ENCODE results near the gene ARMC3. TPM values are rescaled to one million over a fixed set of nuclear protein-coding genes. Genes with fewer than 3 reads are reported as not detected.

The ARMC3 gene
- total RNA-seq, 1 donor from 2014 or later: 0.23 TPM

DNA sequence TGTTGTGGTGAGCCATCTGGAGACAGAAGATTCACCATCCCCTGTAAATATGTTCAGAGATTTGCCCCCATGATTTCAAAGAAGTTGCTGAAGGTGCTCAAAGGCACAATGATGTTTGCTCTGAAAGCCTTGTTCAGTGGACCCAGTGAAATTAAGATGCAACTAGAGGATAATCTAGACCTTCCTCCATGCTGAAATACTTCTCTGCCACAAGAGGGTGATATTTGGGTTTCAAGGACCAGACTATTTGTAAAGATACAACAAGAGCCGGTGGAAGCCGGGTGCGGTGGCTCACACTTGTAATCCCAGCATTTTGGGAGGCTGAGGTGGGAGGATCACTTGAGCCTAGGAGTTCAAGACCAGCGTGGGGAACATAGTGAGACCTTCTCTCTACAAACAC is 154.0 kb downstream of the ARMC3 start:
- no peaks in the 10 kb centered on the region for H3K4me1 Mint-ChIP-seq (ENCODE audit: low read depth, unreplicated experiment)
- H3K4me1 ChIP-seq (ENCODE audit: insufficient read depth, low read length): no peaks in the 10 kb centered on the region
- no peak overlapping the region for H3K9ac ChIP-seq (ENCODE audit: low read length)
- FAIRE-seq (no peak), DNase-seq (ENCODE audit: low read depth) (no peak)
- no peak overlapping the region for H3K27ac Mint-ChIP-seq (ENCODE audit: unreplicated experiment)
- H3K27ac ChIP-seq (ENCODE audit: low read depth, low read length): no peak overlapping the region
- H3K27me3 Mint-ChIP-seq (ENCODE audit: low read depth, unreplicated experiment): peaks cover 4% of the 10 kb centered on the region
- TF ChIP-seq, protein P1, sequence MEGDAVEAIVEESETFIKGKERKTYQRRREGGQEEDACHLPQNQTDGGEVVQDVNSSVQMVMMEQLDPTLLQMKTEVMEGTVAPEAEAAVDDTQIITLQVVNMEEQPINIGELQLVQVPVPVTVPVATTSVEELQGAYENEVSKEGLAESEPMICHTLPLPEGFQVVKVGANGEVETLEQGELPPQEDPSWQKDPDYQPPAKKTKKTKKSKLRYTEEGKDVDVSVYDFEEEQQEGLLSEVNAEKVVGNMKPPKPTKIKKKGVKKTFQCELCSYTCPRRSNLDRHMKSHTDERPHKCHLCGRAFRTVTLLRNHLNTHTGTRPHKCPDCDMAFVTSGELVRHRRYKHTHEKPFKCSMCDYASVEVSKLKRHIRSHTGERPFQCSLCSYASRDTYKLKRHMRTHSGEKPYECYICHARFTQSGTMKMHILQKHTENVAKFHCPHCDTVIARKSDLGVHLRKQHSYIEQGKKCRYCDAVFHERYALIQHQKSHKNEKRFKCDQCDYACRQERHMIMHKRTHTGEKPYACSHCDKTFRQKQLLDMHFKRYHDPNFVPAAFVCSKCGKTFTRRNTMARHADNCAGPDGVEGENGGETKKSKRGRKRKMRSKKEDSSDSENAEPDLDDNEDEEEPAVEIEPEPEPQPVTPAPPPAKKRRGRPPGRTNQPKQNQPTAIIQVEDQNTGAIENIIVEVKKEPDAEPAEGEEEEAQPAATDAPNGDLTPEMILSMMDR (IDR thresholded peaks at IDR 0.05; ENCODE audit: insufficient read depth, low read depth, low read length): no peak
- TF ChIP-seq EZH2 (IDR thresholded peaks at IDR 0.05; ENCODE audit: insufficient read depth, low read length): no peak
- no peaks in the 10 kb centered on the region for H3K9me3 Mint-ChIP-seq (ENCODE audit: unreplicated experiment)
- H3K36me3 Mint-ChIP-seq (ENCODE audit: low read depth, unreplicated experiment): no peaks in the 10 kb centered on the region
- H3K4me2 ChIP-seq (ENCODE audit: low read length): no peak overlapping the region
- H3K79me2 ChIP-seq (ENCODE audit: insufficient read depth, low read length): no peaks in the 10 kb centered on the region
- H4K20me1 ChIP-seq (ENCODE audit: insufficient read depth, low read length): no peaks in the 10 kb centered on the region
- no peaks in the 10 kb centered on the region for H3K27me3 ChIP-seq (ENCODE audit: insufficient read depth, low read length)
- H3K4me3 Mint-ChIP-seq (ENCODE audit: unreplicated experiment): no peak overlapping the region
- H2AFZ ChIP-seq (ENCODE audit: low read depth, low read length): no peak overlapping the region
- no peak overlapping the region for H3K4me3 ChIP-seq (ENCODE audit: insufficient read depth, low read depth, low read length)
- H3K9me3 ChIP-seq (ENCODE audit: insufficient read depth, low read depth, low read length): no peaks in the 10 kb centered on the region
- no peaks in the 10 kb centered on the region for H3K36me3 ChIP-seq (ENCODE audit: insufficient read depth, low read length)

Other genes with a start within 250 kb of the ARMC3 start
- gene PIP4K2A, start 213.5 kb upstream of the ARMC3 start, total RNA-seq: 36.8 and 37.9 TPM in 2 replicates
- 18.9 and 19.8 TPM in 2 replicates for gene MSRB2, start 167.5 kb downstream of the ARMC3 start, total RNA-seq

All from astrocyte (in vitro differentiated cells and primary cell).